Measurements from ENCODE around the gene SAP130. TPM values are rescaled to one million over a fixed set of nuclear protein-coding genes. Genes with fewer than 3 reads are reported as not detected.

SAP130 gene
- total RNA-seq = 3.9 and 8.1 TPM in 2 replicates

GRCh38 chr2:128027801-128028667 is at the start of gene SAP130:
TSS of gene SAP130 (minus strand) at chr2:128028059. CDS start at chr2:128026292, 1,767 bp downstream.
- DNase-seq = peak; percentile 97

DNA sequence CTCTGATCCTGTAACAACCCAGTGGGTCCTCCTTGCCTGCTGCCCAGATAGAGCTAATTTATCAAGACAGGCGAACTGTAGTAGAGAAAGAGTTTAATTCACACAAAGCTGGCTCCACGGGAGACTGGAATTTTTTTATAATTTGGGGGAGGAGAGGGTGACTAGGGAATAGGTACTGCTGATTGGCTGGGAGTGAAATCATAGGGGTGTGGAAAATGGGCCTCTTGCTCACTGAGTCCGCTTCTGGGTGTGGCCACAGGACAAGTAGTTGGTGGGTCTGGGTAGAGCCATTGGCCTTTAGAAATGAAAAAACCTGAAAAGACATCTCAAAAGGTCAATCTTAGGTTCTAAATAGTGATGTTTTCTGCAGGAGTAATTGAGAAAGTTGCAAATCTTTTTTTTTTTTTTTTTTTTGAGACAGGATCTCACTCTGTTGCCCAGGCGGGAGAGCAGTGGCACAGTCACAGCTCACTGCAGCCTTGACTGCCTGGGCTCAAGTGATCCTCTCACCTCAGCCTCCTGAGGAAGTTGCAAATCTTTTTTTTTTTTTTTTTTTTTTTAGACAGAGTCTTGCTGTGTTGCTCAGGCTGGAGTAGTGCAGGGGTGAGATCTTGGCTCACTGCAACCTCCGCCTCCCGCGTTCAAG is 48.7 kb upstream of the SAP130 start:
- DNase-seq = no peak

GRCh38 chr2:128073278-128073677 is 45.4 kb upstream of the SAP130 start:
- no peak for DNase-seq

DNA sequence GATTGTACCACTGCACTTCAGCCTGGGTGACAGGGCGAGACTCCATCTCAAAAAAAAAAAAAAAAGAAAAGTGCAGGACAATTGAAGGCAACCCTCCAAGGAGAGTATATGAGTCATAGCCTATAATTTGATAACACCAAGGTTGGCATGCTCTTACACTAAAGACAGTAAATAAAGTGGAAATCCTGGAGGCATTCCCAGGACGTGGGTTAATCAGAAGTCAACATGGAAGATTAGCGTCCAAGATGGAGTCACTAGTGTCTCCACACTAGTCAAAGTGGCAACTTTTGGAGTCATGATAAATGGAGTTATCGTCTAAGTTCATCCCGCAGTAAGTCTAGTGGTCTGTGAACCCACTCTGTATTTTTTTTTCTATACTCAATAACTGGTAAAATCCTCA is 41.9 kb upstream of the SAP130 start:
- peak; percentile 41 for DNase-seq

DNA sequence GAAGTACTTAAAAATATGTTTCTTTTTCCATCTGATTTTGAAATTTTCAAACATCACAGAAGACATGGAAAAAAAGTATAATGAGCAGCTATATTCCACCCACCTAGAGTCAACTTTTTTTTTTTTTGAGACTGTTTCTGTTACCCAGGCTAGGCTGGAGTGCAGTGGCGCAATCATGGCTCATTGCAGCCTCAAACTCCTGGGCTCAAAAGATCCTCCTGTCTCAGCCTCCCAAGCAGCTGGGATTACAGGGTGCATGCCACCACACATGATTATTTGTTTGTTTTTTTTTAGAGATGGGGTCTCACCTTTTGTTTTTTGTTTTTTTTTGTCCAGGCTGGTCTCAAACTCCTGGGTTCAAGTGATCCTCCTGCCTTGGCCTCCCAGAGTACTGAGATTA is 36.5 kb upstream of the SAP130 start:
- no peak for DNase-seq

DNA sequence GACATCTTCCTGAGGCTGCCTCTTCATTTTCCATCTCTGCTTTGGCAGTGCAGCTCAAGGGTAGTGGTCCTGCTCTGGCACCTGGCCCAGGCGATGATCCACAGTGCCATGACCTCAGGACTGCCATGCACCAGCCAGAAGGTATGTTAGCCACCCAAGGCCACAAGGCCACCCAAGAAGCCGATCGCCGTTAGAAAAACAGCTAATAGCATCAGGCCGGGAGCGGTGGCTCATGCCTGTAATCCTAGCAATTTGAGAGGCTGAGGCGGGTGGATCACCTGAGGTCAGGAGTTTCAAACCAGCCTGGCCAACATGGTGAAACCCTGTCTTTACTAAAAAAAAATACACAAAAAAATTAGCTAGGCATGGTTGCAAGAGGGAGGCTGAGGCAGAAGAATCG is 34.7 kb upstream of the SAP130 start:
- DNase-seq = no peak

GRCh38 chr2:128058114-128058513 is 30.3 kb upstream of the SAP130 start:
- DNase-seq = no peak

DNA sequence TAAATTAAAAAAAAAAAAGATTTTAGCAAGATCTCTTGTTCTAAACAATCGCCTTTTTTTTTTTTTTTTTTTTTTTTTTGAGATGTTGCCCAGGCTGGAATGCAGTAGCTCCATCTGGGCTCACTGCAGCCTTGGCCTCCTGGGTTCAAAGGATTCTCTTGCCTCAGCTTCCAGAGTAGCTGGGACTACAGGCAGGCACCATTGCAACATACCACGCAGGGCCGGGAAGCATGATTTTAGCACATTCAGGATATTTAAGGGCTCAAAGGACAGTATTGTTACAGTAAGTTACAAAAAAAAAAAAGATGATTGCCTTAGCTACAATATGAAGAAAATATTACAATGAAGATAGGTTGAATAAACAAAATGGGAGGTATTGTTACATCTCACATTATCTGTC is 29.5 kb upstream of the SAP130 start:
- DNase-seq = no peak

- DNase-seq = no peak
These were observed 26.4 kb upstream of the SAP130 start for GRCh38 chr2:128054104-128054885.

- DNase-seq = no peak
These were observed 25.5 kb upstream of the SAP130 start for GRCh38 chr2:128053331-128053730.

DNA sequence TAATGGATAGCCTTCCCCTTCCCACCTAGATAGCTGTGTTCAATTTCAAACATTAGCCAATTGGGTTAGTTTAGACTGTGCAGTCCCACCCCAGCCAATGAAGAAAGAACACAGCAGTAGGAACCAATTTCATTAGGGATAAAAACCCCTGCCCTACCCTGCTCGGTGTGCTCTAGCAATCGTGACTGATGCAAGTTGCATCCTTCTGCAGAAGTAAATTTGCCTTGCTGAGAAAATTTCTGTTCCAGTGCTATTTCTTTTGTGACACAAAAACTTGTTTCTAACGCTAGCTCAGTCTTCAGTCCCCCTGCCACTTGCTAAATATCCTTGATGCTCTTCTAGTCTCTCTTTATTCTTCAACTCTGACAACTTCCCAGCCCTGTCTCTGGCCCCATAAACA is 15.2 kb upstream of the SAP130 start:
- no peak for DNase-seq

- no peak for DNase-seq
These were observed 13.7 kb upstream of the SAP130 start for GRCh38 chr2:128041561-128041960.

GRCh38 chr2:128040166-128040771 is 12.4 kb upstream of the SAP130 start:
- DNase-seq = no peak

DNA sequence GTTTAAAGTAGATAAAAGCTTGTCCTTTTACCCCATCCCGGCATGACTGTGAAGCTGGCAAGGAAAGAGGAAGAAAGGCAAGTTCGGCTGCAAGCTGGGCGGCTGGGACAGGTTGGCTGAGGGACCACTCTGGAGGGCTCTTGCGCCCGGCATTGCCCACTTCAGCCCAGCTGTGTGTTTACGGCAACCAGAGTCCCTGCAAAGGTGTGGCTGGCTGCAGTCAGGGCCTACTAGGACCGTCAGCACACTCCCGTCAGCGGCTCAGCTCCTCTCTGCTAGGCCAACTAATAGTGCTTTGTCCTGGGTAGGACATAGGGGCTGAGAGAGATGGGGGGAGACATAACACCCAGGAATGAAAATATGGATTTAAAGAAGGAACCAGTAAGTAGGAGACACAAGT is 11.7 kb upstream of the SAP130 start:
- no peak for DNase-seq

- DNase-seq = no peak
These were observed 10.6 kb upstream of the SAP130 start for GRCh38 chr2:128038411-128038810.

GRCh38 chr2:128037649-128038048 is 9.8 kb upstream of the SAP130 start:
- no peak for DNase-seq

DNA sequence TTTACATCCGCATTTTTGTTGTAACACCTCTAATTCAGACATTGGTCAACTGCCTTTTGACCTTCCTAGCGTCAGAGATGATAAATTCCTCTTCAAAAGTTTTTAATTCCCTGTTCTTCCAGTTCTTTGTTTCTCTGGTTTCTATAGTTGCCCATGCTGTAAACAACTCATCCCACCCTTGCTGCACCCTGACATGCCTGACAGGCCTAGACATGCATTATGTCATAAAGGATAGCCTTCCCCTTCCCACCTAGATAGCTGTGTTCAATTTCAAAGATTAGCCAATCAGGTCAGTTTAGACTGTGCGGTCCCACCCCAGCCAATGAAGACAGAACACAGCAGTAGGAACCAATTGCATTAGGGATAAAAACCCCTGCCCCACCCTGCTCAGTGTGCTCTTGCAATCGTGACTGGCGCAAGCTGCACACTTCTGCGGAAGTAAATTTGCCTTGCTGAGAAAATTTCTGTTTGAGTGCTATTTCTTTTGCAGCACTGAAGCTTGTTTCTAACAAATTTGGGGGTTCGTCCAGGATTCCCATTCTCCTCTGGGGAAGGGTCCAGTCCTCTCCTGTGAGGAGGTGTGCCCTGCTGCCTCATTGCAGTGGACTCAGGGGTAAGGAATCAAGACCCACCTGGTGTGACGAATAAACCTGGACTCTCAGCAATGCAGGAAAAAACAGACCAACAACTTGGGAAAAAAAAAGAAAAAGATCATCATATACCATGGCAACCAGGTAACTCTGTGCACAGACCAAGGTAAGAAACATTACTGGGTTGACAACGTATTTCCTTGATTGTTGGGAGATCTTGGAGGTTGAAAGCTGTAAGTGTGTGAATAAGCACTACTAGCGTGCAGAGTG is 9.1 kb upstream of the SAP130 start:
- no peak for DNase-seq

DNA sequence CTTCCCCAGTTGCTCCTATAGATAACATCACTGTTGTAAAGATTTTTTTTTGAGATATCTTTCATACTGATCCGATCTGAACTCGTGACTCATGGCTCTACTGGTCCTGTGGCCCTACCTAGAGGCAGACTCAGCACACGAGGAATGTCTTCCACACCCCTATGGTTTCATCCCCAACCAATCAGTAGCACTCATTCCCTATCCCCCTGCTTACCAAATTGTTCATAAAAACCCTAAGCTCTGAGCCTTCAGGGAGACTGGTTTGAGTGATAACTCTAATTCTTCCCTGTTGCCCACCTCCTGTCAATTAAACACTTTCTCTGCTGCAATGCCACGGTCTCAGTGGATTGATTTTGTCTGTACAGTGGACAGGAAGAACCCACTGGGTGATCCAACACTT is 4.2 kb upstream of the SAP130 start:
- no peak for DNase-seq

DNA sequence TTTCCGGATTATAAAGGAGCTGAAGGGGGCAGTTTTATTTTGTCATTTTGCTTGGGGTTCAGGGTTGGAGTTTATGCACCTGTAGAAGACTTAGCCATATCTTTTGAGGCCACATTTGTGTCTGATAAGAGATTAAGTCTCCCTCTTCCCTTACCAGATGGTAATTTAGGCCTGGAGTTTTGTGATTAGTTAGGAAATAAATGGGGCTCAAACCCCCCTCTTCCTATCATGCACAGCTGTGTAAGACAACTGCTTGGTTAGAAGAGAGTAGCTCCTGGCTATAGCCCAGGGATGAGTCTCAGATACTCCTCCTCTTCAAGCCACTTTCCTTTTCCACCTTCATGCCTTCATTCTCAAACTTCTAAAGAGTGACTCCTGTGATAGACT is 802 bp upstream of the SAP130 start:
- DNase-seq = no peak

GRCh38 chr2:128027278-128027800 is 520 bp downstream of the SAP130 start:
- DNase-seq = peak; percentile 99

DNA sequence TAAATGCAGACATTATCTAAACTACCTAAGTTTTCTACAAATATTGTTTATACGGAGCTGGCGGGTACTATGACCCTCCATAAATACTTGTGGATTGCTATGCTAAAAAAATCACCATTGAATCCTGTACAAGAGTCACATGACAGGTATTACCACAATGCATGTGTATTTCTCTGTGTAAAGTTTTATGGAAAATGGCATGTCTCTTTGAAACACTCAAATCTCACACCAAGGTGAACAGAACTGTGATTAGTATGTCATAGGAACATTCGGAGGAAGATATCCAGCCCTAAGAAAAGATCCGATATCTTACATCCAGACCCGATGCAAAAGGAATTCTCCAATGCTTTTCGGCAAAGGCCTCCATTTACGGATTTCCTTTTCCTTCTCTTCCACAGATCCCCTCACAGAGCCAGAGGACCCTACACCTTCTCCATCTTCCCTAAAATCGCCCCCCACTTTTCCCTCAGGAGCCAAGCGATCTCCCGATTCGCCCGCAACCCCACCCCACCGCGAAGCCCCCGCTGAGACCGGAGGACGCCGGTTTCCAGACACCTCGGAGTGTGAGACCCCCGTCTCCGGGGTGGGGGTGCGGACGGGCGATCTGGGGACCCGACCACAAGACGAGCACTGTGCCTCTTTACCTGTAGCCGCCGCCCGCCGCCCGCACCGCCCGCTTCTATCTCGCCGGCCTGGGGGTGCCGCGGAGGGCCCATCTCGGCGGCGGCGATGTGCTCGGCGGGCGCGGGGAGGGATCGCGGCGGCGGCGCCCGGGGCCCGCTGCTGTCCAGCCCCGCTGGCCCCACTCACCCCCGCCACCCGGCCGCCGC is 1.2 kb downstream of the SAP130 start:
- peak; percentile 30 for DNase-seq

Data from dermis blood vessel endothelial cell (primary cell).